ENCODE results near the gene PLGRKT.
"Not testable (repeated sequence)": the region's sequence is repeated elsewhere in the genome, so short reads cannot be mapped to it uniquely, and the experiment has no call there.

The PLGRKT gene

GRCh38 chr9:5326893-5327548, 110.7 kb downstream of the PLGRKT start:
- TF ChIP-seq MAX (IDR thresholded peaks at IDR 0.05; ENCODE audit: low read depth, low read length) (no peak), POLR2A (IDR thresholded peaks at IDR 0.05; ENCODE audit: extremely low read depth, insufficient read length) (no peak), MYC (IDR thresholded peaks at IDR 0.05; ENCODE audit: low read depth, low read length) (no peak), CTCF (IDR thresholded peaks at IDR 0.05; ENCODE audit: low read depth, low read length) (no peak)
- DNase-seq (ENCODE audit: low read depth): no peak
- no peak overlapping the region for H3K4me3 ChIP-seq (ENCODE audit: low read depth, low read length)

GRCh38 chr9:5326187-5326586, 111.5 kb downstream of the PLGRKT start:
- TF ChIP-seq MAX (IDR thresholded peaks at IDR 0.05; ENCODE audit: low read depth, low read length): no peak
- TF ChIP-seq POLR2A (IDR thresholded peaks at IDR 0.05; ENCODE audit: extremely low read depth, insufficient read length): no peak
- TF ChIP-seq MYC (IDR thresholded peaks at IDR 0.05; ENCODE audit: low read depth, low read length): no peak
- TF ChIP-seq CTCF (IDR thresholded peaks at IDR 0.05; ENCODE audit: low read depth, low read length): no peak
- no peak overlapping the region for H3K4me3 ChIP-seq (ENCODE audit: low read depth, low read length)
- no peak for DNase-seq (ENCODE audit: low read depth)

- H3K4me3 ChIP-seq (ENCODE audit: low read depth, low read length); DNase-seq (ENCODE audit: low read depth): not testable (repeated sequence)
Observed at GRCh38 chr9:5321601-5322000, 116.1 kb downstream of the PLGRKT start.

GRCh38 chr9:5321058-5321457, 116.7 kb downstream of the PLGRKT start:
- DNase-seq (ENCODE audit: low read depth): no peak
- TF ChIP-seq MYC (IDR thresholded peaks at IDR 0.05; ENCODE audit: low read depth, low read length) (no peak), CTCF (IDR thresholded peaks at IDR 0.05; ENCODE audit: low read depth, low read length) (peak; percentile 15)
- H3K4me3 ChIP-seq (ENCODE audit: low read depth, low read length): no peak overlapping the region

GRCh38 chr9:5316406-5316805, 121.3 kb downstream of the PLGRKT start:
- not testable (repeated sequence) for DNase-seq (ENCODE audit: low read depth); H3K4me3 ChIP-seq (ENCODE audit: low read depth, low read length)

GRCh38 chr9:5315187-5315923, 122.4 kb downstream of the PLGRKT start:
- no peak for TF ChIP-seq POLR2A (IDR thresholded peaks at IDR 0.05; ENCODE audit: extremely low read depth, insufficient read length)
- no peak for TF ChIP-seq MYC (IDR thresholded peaks at IDR 0.05; ENCODE audit: low read depth, low read length)
- TF ChIP-seq MAX (IDR thresholded peaks at IDR 0.05; ENCODE audit: low read depth, low read length): no peak
- no peak for TF ChIP-seq CTCF (IDR thresholded peaks at IDR 0.05; ENCODE audit: low read depth, low read length)
- DNase-seq (ENCODE audit: low read depth): no peak
- H3K4me3 ChIP-seq (ENCODE audit: low read depth, low read length): no peak overlapping the region

- no peak for DNase-seq (ENCODE audit: low read depth)
- no peak overlapping the region for H3K4me3 ChIP-seq (ENCODE audit: low read depth, low read length)
- TF ChIP-seq CTCF (IDR thresholded peaks at IDR 0.05; ENCODE audit: low read depth, low read length) (no peak), MAX (IDR thresholded peaks at IDR 0.05; ENCODE audit: low read depth, low read length) (no peak), MYC (IDR thresholded peaks at IDR 0.05; ENCODE audit: low read depth, low read length) (no peak), POLR2A (IDR thresholded peaks at IDR 0.05; ENCODE audit: extremely low read depth, insufficient read length) (no peak)
Observed at GRCh38 chr9:5310851-5311250, 126.9 kb downstream of the PLGRKT start.
